EL (cell line): ENCODE measurements around the gene THRSP.

Source experiments
- DNase-seq: peaks from one replicate; pipeline ENCODE4 v3.0.0-alpha.2; 2016

Gene THRSP

GRCh38 chr11:78100676-78101472 is 37.2 kb downstream of the THRSP start:
- DNase-seq: no peak

- no peak for DNase-seq
Observed at GRCh38 chr11:78109081-78110015, 45.7 kb downstream of the THRSP start.

GRCh38 chr11:78110351-78110750 is 46.7 kb downstream of the THRSP start:
- no peak for DNase-seq

GRCh38 chr11:78110830-78111229 is 47.2 kb downstream of the THRSP start:
- peak; percentile 20 for DNase-seq

- no peak for DNase-seq
Observed at GRCh38 chr11:78111298-78111697, 47.6 kb downstream of the THRSP start.

- no peak for DNase-seq
Observed at GRCh38 chr11:78112582-78113275, 49.1 kb downstream of the THRSP start.
